Measurements from ENCODE around the gene COPS4.
"Not testable (repeated sequence)": the region's sequence is repeated elsewhere in the genome, so short reads cannot be mapped to it uniquely, and the experiment has no call there.

The COPS4 gene

GRCh38 chr4:83083925-83084475, 49.0 kb downstream of the COPS4 start:
- DNase-seq, result no peak

GRCh38 chr4:83084956-83085355, 50.0 kb downstream of the COPS4 start:
- DNase-seq, result not testable (repeated sequence)

- DNase-seq, result no peak
These were observed 54.6 kb downstream of the COPS4 start for GRCh38 chr4:83089410-83090157.

GRCh38 chr4:83093060-83093640, 58.2 kb downstream of the COPS4 start:
- DNase-seq, result no peak

- DNase-seq, result no peak
These were observed 61.4 kb downstream of the COPS4 start for GRCh38 chr4:83096397-83096796.

GRCh38 chr4:83104991-83105390, 70.0 kb downstream of the COPS4 start:
- no peak for DNase-seq

GRCh38 chr4:83107631-83108030, 72.6 kb downstream of the COPS4 start:
- DNase-seq, result no peak

GRCh38 chr4:83108101-83108861, 73.3 kb downstream of the COPS4 start:
- DNase-seq, result no peak

- peak in 11 of 51 donors; percentile 4 to 32 (median 14) for DNase-seq
These were observed 74.7 kb downstream of the COPS4 start for GRCh38 chr4:83109480-83110222.

GRCh38 chr4:83110223-83110945, 75.4 kb downstream of the COPS4 start:
- DNase-seq, result peak in 47 of 51 donors; percentile 1 to 74 (median 42)

GRCh38 chr4:83110970-83111750, 76.2 kb downstream of the COPS4 start:
- no peak for DNase-seq

GRCh38 chr4:83111751-83112141, 76.8 kb downstream of the COPS4 start:
- not testable (repeated sequence) for DNase-seq

- DNase-seq, result no peak
These were observed 77.2 kb downstream of the COPS4 start for GRCh38 chr4:83112231-83112630.

GRCh38 chr4:83112678-83113428, 77.9 kb downstream of the COPS4 start:
- no peak for DNase-seq

GRCh38 chr4:83113429-83113786, 78.4 kb downstream of the COPS4 start:
- no peak for DNase-seq

- DNase-seq, result no peak
These were observed 79.6 kb downstream of the COPS4 start, which contains the start of gene PLAC8 for GRCh38 chr4:83114576-83114975. Gene PLAC8, minus strand, starts transcription at chr4:83114729. Its CDS starts 6,808 bp downstream, at chr4:83107921.

- DNase-seq, result no peak
These were observed 80.0 kb downstream of the COPS4 start for GRCh38 chr4:83115000-83115399.

GRCh38 chr4:83115656-83116285, 80.8 kb downstream of the COPS4 start:
- DNase-seq, result no peak

- no peak for DNase-seq
These were observed 83.9 kb downstream of the COPS4 start for GRCh38 chr4:83118869-83119268.
